Neural cell (in vitro differentiated cells): ENCODE measurements around the gene OR2A2. TPM values are rescaled to one million over a fixed set of nuclear protein-coding genes. Genes with fewer than 3 reads are reported as not detected.

ENCODE experiments used
- H2AFZ ChIP-seq: fragments of 200-600, 300-800 bp; sonication (generic), shearing (Covaris generic); 2 replicates; pipeline ENCODE4 v1.6.0; 2014; ENCODE audit warnings: low read depth, mild to moderate bottlenecking, antibody characterized with exemption, low read length, moderate library complexity
- H3F3A ChIP-seq: fragments of 200-600 bp; shearing (Covaris generic); 2 replicates; pipeline ENCODE4 v1.6.1; 2016; ENCODE audit warnings: mild to moderate bottlenecking, moderate library complexity, mixed read lengths, antibody characterized with exemption, low read length; ENCODE audit not compliant: insufficient read depth, poor library complexity, severe bottlenecking
- H3K27ac ChIP-seq: fragments of 200-600, 300-800 bp; sonication (generic), shearing (Covaris generic); 2 replicates; pipeline ENCODE4 v1.5.1; 2014; ENCODE audit warnings: mild to moderate bottlenecking, low read length, moderate library complexity
- H3K27me3 ChIP-seq: fragments of 300-800, 200-600 bp; sonication (generic), shearing (Covaris generic); 2 replicates; pipeline ENCODE4 v1.6.0; 2014; ENCODE audit warnings: mild to moderate bottlenecking, low read depth, low read length, moderate library complexity; ENCODE audit not compliant: insufficient read depth
- H3K36me3 ChIP-seq: fragments of 300-800, 200-600 bp; sonication (generic), shearing (Covaris generic); 2 replicates; pipeline ENCODE4 v1.5.1; 2014; ENCODE audit warnings: mild to moderate bottlenecking, antibody characterized with exemption, low read length, moderate library complexity; ENCODE audit not compliant: insufficient read depth
- H3K4me2 ChIP-seq: fragments of 300-800, 200-600 bp; sonication (generic), shearing (Covaris generic); 2 replicates; pipeline ENCODE4 v1.6.0; 2014; ENCODE audit warnings: mild to moderate bottlenecking, low read length
- H3K4me3 ChIP-seq: fragments of 300-800, 200-600 bp; sonication (generic), shearing (Covaris generic); 2 replicates; pipeline ENCODE4 v1.5.1; 2014; ENCODE audit warnings: mild to moderate bottlenecking, low read length, moderate library complexity
- H3K79me2 ChIP-seq: fragments of 200-600 bp; shearing (Covaris generic); replicated peaks from 2 replicates; pipeline ENCODE4 v1.6.0; 2014; ENCODE audit warnings: mild to moderate bottlenecking, low read length, moderate library complexity; ENCODE audit not compliant: insufficient read depth
- H3K9ac ChIP-seq: fragments of 300-800, 200-600 bp; sonication (generic), shearing (Covaris generic); 2 replicates; pipeline ENCODE4 v1.6.1; 2016; ENCODE audit warnings: mild to moderate bottlenecking, low read length, mixed read lengths
- H3K9me2 ChIP-seq: fragments of 200-600 bp; shearing (Covaris generic); 2 replicates; pipeline ENCODE4 v1.6.1; 2016; ENCODE audit warnings: mild to moderate bottlenecking, low read length, mixed read lengths; ENCODE audit not compliant: insufficient read depth
- H3K9me3 ChIP-seq: fragments of 200-600, 300-800 bp; sonication (generic), shearing (Covaris generic); 2 replicates; pipeline ENCODE4 v1.6.1; 2016; ENCODE audit warnings: mild to moderate bottlenecking, mixed run types, low read length, moderate library complexity, mixed read lengths
- H4K20me1 ChIP-seq: fragments of 200-600 bp; shearing (Covaris generic); 2 replicates; pipeline ENCODE4 v1.6.1; 2016; ENCODE audit warnings: mild to moderate bottlenecking, mixed run types; ENCODE audit not compliant: insufficient read depth
- CTCF ChIP-seq: fragments of 450-650 bp; IDR thresholded peaks from 2 replicates; pipeline ENCODE4 v1.5.1; 2014; ENCODE audit warnings: antibody characterized with exemption, mild to moderate bottlenecking, moderate library complexity; ENCODE audit not compliant: poor library complexity, severe bottlenecking
- EP300 ChIP-seq: fragments of 450-650 bp; conservative IDR thresholded peaks from 2 replicates; pipeline ENCODE4 v1.6.1; 2014; ENCODE audit warnings: antibody characterized with exemption, mild to moderate bottlenecking, moderate library complexity; ENCODE audit not compliant: poor library complexity, severe bottlenecking
- EZH2 ChIP-seq: fragments of 200-600, 300-800 bp; shearing (Covaris generic), sonication (generic); IDR thresholded peaks from 2 replicates; pipeline ENCODE4 v1.6.1; 2014; ENCODE audit warnings: antibody characterized with exemption, low read length, borderline replicate concordance, mild to moderate bottlenecking; ENCODE audit not compliant: insufficient read depth, poor library complexity, severe bottlenecking
- MXI1 ChIP-seq: fragments of 450-650 bp; conservative IDR thresholded peaks from 2 replicates; pipeline ENCODE4 v1.6.1; 2014; ENCODE audit warnings: antibody characterized with exemption, mild to moderate bottlenecking; ENCODE audit not compliant: poor library complexity, severe bottlenecking
- POLR2AphosphoS5 ChIP-seq: IDR thresholded peaks from 2 replicates; pipeline ENCODE4 v1.6.1; 2012
- RAD21 ChIP-seq: fragments of 450-650 bp; conservative IDR thresholded peaks from 2 replicates; pipeline ENCODE4 v1.6.1; 2014; ENCODE audit warnings: antibody characterized with exemption, mild to moderate bottlenecking, moderate library complexity
- REST ChIP-seq: IDR thresholded peaks from 2 replicates; pipeline ENCODE4 v1.6.1; 2012; ENCODE audit warnings: borderline replicate concordance
- SMC3 ChIP-seq: fragments of 450-650 bp; conservative IDR thresholded peaks from 2 replicates; pipeline ENCODE4 v1.6.1; 2014; ENCODE audit warnings: antibody characterized with exemption, mild to moderate bottlenecking, moderate library complexity; ENCODE audit not compliant: poor library complexity
- TAF1 ChIP-seq: IDR thresholded peaks from 2 replicates; pipeline ENCODE4 v1.6.1; 2012; ENCODE audit warnings: low read depth
- polyA plus RNA-seq: library from polyadenylated mRNA; depleted of rRNA; stranded (reverse); fragments of >200 nt; gene quantifications from 2 replicates; pipeline ENCODE4 v1.2.3, GENCODE V29; 2014

Gene OR2A2
- polyA plus RNA-seq, 1 donor from 2014 or later, result not detected

- H3K36me3 ChIP-seq, result no peaks in the 10 kb centered on the region
- H3F3A ChIP-seq, result no peaks in the 10 kb centered on the region
- no peak overlapping the region for H2AFZ ChIP-seq
- H3K79me2 ChIP-seq, result no peaks in the 10 kb centered on the region
- H3K4me2 ChIP-seq, result no peak overlapping the region
- H3K9me3 ChIP-seq, result no peaks in the 10 kb centered on the region
- H3K27ac ChIP-seq, result no peak overlapping the region
- H3K9me2 ChIP-seq, result no peaks in the 10 kb centered on the region
- no peaks in the 10 kb centered on the region for H3K27me3 ChIP-seq
- H3K4me3 ChIP-seq, result no peak overlapping the region
- H3K9ac ChIP-seq, result no peak overlapping the region
- H4K20me1 ChIP-seq, result no peaks in the 10 kb centered on the region
- no peak for TF ChIP-seq MXI1
- TF ChIP-seq TAF1, result no peak
- TF ChIP-seq EZH2, result no peak
- TF ChIP-seq SMC3, result no peak
- TF ChIP-seq POLR2AphosphoS5, result no peak
- TF ChIP-seq EP300, result no peak
Measured at GRCh38 chr7:144133307-144133706, 23.9 kb downstream of the OR2A2 start.

GRCh38 chr7:144134116-144134515, 24.7 kb downstream of the OR2A2 start:
- no peak overlapping the region for H3K9ac ChIP-seq
- no peak overlapping the region for H2AFZ ChIP-seq
- no peaks in the 10 kb centered on the region for H3K9me3 ChIP-seq
- no peaks in the 10 kb centered on the region for H3K79me2 ChIP-seq
- no peak overlapping the region for H3K4me3 ChIP-seq
- H3F3A ChIP-seq, result no peaks in the 10 kb centered on the region
- H3K9me2 ChIP-seq, result no peaks in the 10 kb centered on the region
- no peaks in the 10 kb centered on the region for H3K27me3 ChIP-seq
- H4K20me1 ChIP-seq, result no peaks in the 10 kb centered on the region
- no peak overlapping the region for H3K4me2 ChIP-seq
- H3K36me3 ChIP-seq, result no peaks in the 10 kb centered on the region
- H3K27ac ChIP-seq, result no peak overlapping the region
- no peak for TF ChIP-seq POLR2AphosphoS5

- no peaks in the 10 kb centered on the region for H3K36me3 ChIP-seq
- H3K4me3 ChIP-seq, result no peak overlapping the region
- H3K9me3 ChIP-seq, result no peaks in the 10 kb centered on the region
- H3F3A ChIP-seq, result no peaks in the 10 kb centered on the region
- no peaks in the 10 kb centered on the region for H3K27me3 ChIP-seq
- no peak overlapping the region for H3K27ac ChIP-seq
- no peaks in the 10 kb centered on the region for H3K79me2 ChIP-seq
- no peaks in the 10 kb centered on the region for H4K20me1 ChIP-seq
- H3K4me2 ChIP-seq, result no peak overlapping the region
- TF ChIP-seq EZH2, result no peak
- no peak overlapping the region for H2AFZ ChIP-seq
- no peaks in the 10 kb centered on the region for H3K9me2 ChIP-seq
- no peak overlapping the region for H3K9ac ChIP-seq
Measured at GRCh38 chr7:144137501-144137900, 28.1 kb downstream of the OR2A2 start.

GRCh38 chr7:144142187-144142586, 32.8 kb downstream of the OR2A2 start:
- Histone ChIP-seq H3K27ac (no peak overlapping the region), H3K4me2 (no peak overlapping the region), H3K27me3 (no peaks in the 10 kb centered on the region), H3F3A (no peaks in the 10 kb centered on the region), H3K79me2 (no peaks in the 10 kb centered on the region), H2AFZ (no peak overlapping the region), H3K9me2 (no peaks in the 10 kb centered on the region), H4K20me1 (no peaks in the 10 kb centered on the region), H3K9me3 (no peaks in the 10 kb centered on the region), H3K4me3 (no peak overlapping the region), H3K36me3 (no peaks in the 10 kb centered on the region), H3K9ac (no peak overlapping the region)
- TF ChIP-seq MXI1, result no peak
- TF ChIP-seq EZH2, result no peak
- TF ChIP-seq EP300, result no peak
- TF ChIP-seq TAF1, result no peak
- TF ChIP-seq CTCF, result no peak
- no peak for TF ChIP-seq POLR2AphosphoS5
- no peak for TF ChIP-seq SMC3
- TF ChIP-seq REST, result no peak
- no peak for TF ChIP-seq RAD21
